GM12801 (cell line): Measurements from ENCODE around the gene SLCO4A1.

Experiments
- TF ChIP-seq, protein P1 (sequence below): IDR thresholded peaks from one replicate; pipeline ENCODE4 v1.5.1; 2011; ENCODE audit warnings: control low read depth; ENCODE audit not compliant: insufficient read length; ENCODE audit errors: extremely low read depth

Gene SLCO4A1

GRCh38 chr20:62705627-62706026 is 63.3 kb downstream of the SLCO4A1 start:
- TF ChIP-seq, protein P1, sequence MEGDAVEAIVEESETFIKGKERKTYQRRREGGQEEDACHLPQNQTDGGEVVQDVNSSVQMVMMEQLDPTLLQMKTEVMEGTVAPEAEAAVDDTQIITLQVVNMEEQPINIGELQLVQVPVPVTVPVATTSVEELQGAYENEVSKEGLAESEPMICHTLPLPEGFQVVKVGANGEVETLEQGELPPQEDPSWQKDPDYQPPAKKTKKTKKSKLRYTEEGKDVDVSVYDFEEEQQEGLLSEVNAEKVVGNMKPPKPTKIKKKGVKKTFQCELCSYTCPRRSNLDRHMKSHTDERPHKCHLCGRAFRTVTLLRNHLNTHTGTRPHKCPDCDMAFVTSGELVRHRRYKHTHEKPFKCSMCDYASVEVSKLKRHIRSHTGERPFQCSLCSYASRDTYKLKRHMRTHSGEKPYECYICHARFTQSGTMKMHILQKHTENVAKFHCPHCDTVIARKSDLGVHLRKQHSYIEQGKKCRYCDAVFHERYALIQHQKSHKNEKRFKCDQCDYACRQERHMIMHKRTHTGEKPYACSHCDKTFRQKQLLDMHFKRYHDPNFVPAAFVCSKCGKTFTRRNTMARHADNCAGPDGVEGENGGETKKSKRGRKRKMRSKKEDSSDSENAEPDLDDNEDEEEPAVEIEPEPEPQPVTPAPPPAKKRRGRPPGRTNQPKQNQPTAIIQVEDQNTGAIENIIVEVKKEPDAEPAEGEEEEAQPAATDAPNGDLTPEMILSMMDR, result no peak

DNA sequence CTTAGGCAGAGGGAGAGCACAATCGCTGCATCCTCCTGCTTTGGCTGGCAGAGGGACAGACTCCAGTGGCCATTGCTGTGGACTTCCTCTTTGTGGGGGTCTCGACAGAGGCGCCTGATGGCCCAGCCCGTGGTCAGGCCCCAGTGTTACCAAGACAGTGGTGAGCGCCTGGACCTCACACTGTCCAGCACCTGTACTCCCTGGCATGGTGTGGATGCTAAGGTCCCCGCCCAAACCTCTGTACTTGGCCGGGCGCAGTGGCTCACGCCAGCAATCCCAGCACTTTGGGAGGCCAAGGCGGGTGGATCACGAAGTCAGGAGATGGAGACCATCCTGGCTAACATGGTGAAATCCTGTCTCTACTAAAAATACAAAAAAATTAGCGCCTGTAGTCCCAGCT is 64.0 kb downstream of the SLCO4A1 start:
- TF ChIP-seq, protein P1, result no peak

- TF ChIP-seq, protein P1, result no peak
These were observed 64.6 kb downstream of the SLCO4A1 start for GRCh38 chr20:62706857-62707256.

GRCh38 chr20:62707276-62707920 is 65.1 kb downstream of the SLCO4A1 start:
- TF ChIP-seq, protein P1, result no peak

GRCh38 chr20:62707921-62708521 is 65.7 kb downstream of the SLCO4A1 start:
- TF ChIP-seq, protein P1, result no peak

DNA sequence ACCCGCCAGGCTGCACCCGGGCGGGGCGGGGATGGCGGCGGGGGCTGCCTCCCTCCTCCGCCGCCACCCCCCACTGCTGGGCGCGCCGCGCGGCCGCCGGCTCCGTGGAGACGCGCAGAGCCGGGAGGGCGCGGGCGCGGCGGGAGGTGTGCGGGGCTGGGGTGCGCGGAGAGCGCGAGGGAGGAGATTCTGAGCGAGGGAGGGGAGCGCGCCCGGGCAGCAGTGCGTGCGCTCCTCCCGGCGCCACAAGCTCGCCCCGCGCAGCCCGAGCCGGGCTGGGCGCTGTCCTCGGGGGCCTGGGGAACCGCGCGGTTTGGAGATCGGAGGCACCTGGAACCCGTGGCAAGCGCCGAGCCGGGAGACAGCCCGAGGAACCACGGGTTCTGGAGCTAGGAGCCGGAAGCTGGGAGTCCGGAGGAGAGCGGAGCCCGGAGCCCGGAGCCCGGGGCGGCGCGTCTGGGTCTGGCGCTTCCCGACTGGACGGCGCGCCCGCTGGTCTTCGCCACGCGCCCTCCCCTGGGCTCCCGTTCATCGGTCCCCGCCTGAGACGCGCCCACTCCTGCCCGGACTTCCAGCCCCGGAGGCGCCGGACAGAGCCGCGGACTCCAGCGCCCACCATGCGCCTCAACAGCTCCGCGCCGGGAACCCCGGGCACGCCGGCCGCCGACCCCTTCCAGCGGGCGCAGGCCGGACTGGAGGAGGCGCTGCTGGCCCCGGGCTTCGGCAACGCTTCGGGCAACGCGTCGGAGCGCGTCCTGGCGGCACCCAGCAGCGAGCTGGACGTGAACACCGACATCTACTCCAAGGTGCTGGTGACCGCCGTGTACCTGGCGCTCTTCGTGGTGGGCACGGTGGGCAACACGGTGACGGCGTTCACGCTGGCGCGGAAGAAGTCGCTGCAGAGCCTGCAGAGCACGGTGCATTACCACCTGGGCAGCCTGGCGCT is 66.6 kb downstream of the SLCO4A1 start, which contains the start of gene NTSR1:
TSS of gene NTSR1 (plus strand) at position 246 of the 946 bp plus-strand sequence. CDS start at position 618, 372 bp downstream.
- TF ChIP-seq, protein P1, result no peak

- TF ChIP-seq, protein P1, result no peak
These were observed 67.2 kb downstream of the SLCO4A1 start for GRCh38 chr20:62709537-62709905.
